T-helper 2 cell (primary cell): Measurements from ENCODE around the gene FAR2.
"Not testable (repeated sequence)": the region's sequence is repeated elsewhere in the genome, so short reads cannot be mapped to it uniquely, and the experiment has no call there.

Experiments
- DNase-seq, 5 experiments: peaks; one replicate each; pipeline versions ENCODE4 v3.0.0 to v3.0.0-alpha.2; 2012 to 2022

The FAR2 gene

GRCh38 chr12:29152981-29153630, 4.0 kb downstream of the FAR2 start:
- no peak for DNase-seq

GRCh38 chr12:29155079-29155478, 6.0 kb downstream of the FAR2 start:
- peak in 1 of 5 experiments; percentile 59 for DNase-seq

- DNase-seq: no peak
Observed at GRCh38 chr12:29157486-29157946, 8.4 kb downstream of the FAR2 start.

GRCh38 chr12:29158115-29158763, 9.2 kb downstream of the FAR2 start:
- DNase-seq: no peak

GRCh38 chr12:29159661-29160060, 10.6 kb downstream of the FAR2 start:
- DNase-seq: no peak

GRCh38 chr12:29160230-29160629, 11.2 kb downstream of the FAR2 start:
- DNase-seq: peak in 1 of 5 experiments; percentile 30

- DNase-seq: no peak
Observed at GRCh38 chr12:29163146-29163545, 14.1 kb downstream of the FAR2 start.

GRCh38 chr12:29164477-29165393, 15.7 kb downstream of the FAR2 start:
- DNase-seq: peak in 1 of 5 experiments; percentile 67

GRCh38 chr12:29167445-29167844, 18.4 kb downstream of the FAR2 start:
- DNase-seq: no peak

- DNase-seq: no peak
Observed at GRCh38 chr12:29167988-29168387, 18.9 kb downstream of the FAR2 start.

- DNase-seq: not testable (repeated sequence)
Observed at GRCh38 chr12:29169978-29170377, 20.9 kb downstream of the FAR2 start.

GRCh38 chr12:29170478-29171084, 21.5 kb downstream of the FAR2 start:
- DNase-seq: not testable (repeated sequence)

- DNase-seq: no peak
Observed at GRCh38 chr12:29171421-29172258, 22.6 kb downstream of the FAR2 start.

GRCh38 chr12:29176941-29177340, 27.9 kb downstream of the FAR2 start:
- no peak for DNase-seq

GRCh38 chr12:29182247-29182646, 33.2 kb downstream of the FAR2 start:
- not testable (repeated sequence) for DNase-seq

- DNase-seq: no peak
Observed at GRCh38 chr12:29187756-29188155, 38.7 kb downstream of the FAR2 start.

- no peak for DNase-seq
Observed at GRCh38 chr12:29191267-29191850, 42.3 kb downstream of the FAR2 start.

- no peak for DNase-seq
Observed at GRCh38 chr12:29198901-29199300, 49.8 kb downstream of the FAR2 start.

GRCh38 chr12:29200586-29200985, 51.5 kb downstream of the FAR2 start:
- no peak for DNase-seq

- no peak for DNase-seq
Observed at GRCh38 chr12:29201296-29201695, 52.2 kb downstream of the FAR2 start.

GRCh38 chr12:29201746-29202145, 52.7 kb downstream of the FAR2 start:
- no peak for DNase-seq

GRCh38 chr12:29204521-29204920, 55.4 kb downstream of the FAR2 start:
- DNase-seq: no peak
